Pancreas (tissue), 10 donors: ENCODE measurements around the gene KAZN. TPM values are rescaled to one million over a fixed set of nuclear protein-coding genes. Genes with fewer than 3 reads are reported as not detected.

Source experiments
- ATAC-seq, 4 donors: fragments of 200-7000 bp; cut with Tn5 transposase; one replicate each; pipeline versions ENCODE4 v1.8.0 to v1.9.1; 2020; ENCODE audit warnings: mild to moderate bottlenecking in 4 of 4, moderate library complexity in 4 of 4
- DNase-seq, 6 donors: peaks; one replicate each; pipeline ENCODE4 v3.0.0-alpha.2; 2020
- FAIRE-seq: peaks from 2 replicates; lab custom pipeline; 2012; peaks lifted over from hg19 to GRCh38; lab: Jason Lieb, UNC
- H3K27ac ChIP-seq, 4 donors: fragments of 200-600 bp; sonication (generic); 1 replicate in 3 of 4; 2 replicates in 1 of 4; pipeline versions ENCODE4 v1.5.0 to v1.8.0; 2020
- H3K27me3 ChIP-seq, 4 donors: fragments of 200-600 bp; one replicate each; pipeline ENCODE4 v1.8.0; 2021
- H3K36me3 ChIP-seq, 3 donors: fragments of 200-600 bp; sonication (generic) in 1 of 3; one replicate each; pipeline versions ENCODE4 v1.5.0 to v1.8.0; 2020 to 2021
- H3K4me1 ChIP-seq, 3 donors: fragments of 200-600 bp; one replicate each; pipeline ENCODE4 v1.8.0; 2021
- H3K4me3 ChIP-seq, 4 donors: fragments of 200-600 bp; sonication (generic) in 2 of 4; one replicate each; pipeline versions ENCODE4 v1.5.0 to v1.8.0; 2020 to 2021
- H3K9me3 ChIP-seq, 4 donors: fragments of 200-600 bp; one replicate each; pipeline ENCODE4 v1.8.0; 2021
- WGBS, 2 donors: extraction: QIAGEN DNeasy Blood & Tissue Kit; methylation state at CpG; one replicate each; pipeline ENCODE4 v1.1.7; 2013; 5-methylcytosine and 5-hydroxymethylcytosine counted together
- intact Hi-C, 3 donors: fragments of 100-400 bp; cut with DNase I; formaldehyde crosslinking; loops; one replicate each; pipeline versions ENCODE4 v1.11.1 to v1.14.2; 2022
- polyA plus RNA-seq, 2 donors: library from polyadenylated mRNA; stranded (reverse); fragments of 200-250 nt; gene quantifications; one replicate each; pipeline ENCODE4 v1.2.3, GENCODE V29; 2013
- total RNA-seq, 6 donors: library from RNA; stranded (reverse); fragmentation: NEBNext Ultra II Directional in 4 of 6; extraction: Animal tissue kit (Norgen Biotek cat#: 25700) in 4 of 6; gene quantifications; one replicate each; pipeline versions ENCODE4 v1.2.1 to v1.2.4, GENCODE V29; 2021 to 2023
- TF ChIP-seq, protein P1 (sequence below), 4 donors: fragments of 200-600 bp; sonication (generic) in 3 of 4; IDR thresholded peaks; one replicate each; pipeline versions ENCODE4 v1.5.0 to v1.8.0; 2021; ENCODE audit warnings: antibody characterized with exemption in 4 of 4
- donor health status: healthy with polysubstance abuse.
- donor health status: DM: no; HTN: no; CAD: no; lungs with moderate emphysema.
- donor health status: DM: no; HTN: no; CAD: no.
- donor health status: control.
- donor health status: control.
- donor health status: Bipolar disorder and iron deficiency.
- donor health status: DM: yes; HTN: yes; CAD: no.
- donor health status: DM: no; HTN: no; CAD: no.
- donor health status: DM: no; HTN: no; CAD: no.
- donor health status: DM: yes; HTN: yes; CAD: no.

The KAZN gene
- total and polyA plus RNA-seq, 8 donors: 2.4 to 6.0 (median 4.1) TPM

DNA sequence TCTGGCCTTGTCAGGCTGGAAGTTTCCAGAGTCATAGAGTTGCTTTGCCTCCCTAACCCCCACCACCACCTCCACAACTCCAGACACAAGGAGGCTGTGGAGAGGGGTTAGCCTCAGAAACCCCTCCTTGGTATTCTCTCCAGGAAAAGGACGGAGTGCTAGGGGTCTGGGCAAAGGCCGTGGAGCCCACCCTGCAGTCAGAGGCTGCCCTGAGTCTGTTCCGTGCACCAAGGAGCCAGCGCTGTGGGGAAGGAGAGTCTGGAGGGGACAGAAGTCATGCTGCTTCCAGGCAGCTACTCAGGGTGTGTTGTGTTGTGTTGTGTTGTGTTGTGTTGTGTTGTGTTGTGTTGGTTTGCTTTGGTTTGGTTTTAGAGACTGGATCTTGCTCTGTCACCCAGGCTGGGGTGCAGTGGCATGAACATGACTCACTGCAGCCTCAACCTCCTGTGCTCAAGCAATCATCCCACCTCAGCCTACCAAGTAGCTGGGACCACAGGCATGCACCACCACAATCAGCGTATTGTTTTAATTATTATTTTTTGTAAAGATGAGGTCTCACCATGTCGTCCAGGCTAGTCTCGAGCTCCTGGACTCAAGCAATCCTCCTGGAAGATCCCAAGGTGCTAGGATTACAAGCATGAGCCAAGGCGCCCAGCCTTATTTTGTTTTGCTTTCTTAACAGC lies 432.9 kb downstream of the KAZN start:
- Histone ChIP-seq H3K4me1 (no peaks in the 10 kb centered on the region), H3K4me3 (no peak overlapping the region), H3K27me3 (no peaks in the 10 kb centered on the region), H3K36me3 (no peaks in the 10 kb centered on the region), H3K9me3 (no peaks in the 10 kb centered on the region), H3K27ac (no peak overlapping the region)
- 94 to 95% methylated on average over 8 of the region's 8 CpGs for WGBS, 2 donors
- no peak for DNase-seq
- TF ChIP-seq, protein P1, sequence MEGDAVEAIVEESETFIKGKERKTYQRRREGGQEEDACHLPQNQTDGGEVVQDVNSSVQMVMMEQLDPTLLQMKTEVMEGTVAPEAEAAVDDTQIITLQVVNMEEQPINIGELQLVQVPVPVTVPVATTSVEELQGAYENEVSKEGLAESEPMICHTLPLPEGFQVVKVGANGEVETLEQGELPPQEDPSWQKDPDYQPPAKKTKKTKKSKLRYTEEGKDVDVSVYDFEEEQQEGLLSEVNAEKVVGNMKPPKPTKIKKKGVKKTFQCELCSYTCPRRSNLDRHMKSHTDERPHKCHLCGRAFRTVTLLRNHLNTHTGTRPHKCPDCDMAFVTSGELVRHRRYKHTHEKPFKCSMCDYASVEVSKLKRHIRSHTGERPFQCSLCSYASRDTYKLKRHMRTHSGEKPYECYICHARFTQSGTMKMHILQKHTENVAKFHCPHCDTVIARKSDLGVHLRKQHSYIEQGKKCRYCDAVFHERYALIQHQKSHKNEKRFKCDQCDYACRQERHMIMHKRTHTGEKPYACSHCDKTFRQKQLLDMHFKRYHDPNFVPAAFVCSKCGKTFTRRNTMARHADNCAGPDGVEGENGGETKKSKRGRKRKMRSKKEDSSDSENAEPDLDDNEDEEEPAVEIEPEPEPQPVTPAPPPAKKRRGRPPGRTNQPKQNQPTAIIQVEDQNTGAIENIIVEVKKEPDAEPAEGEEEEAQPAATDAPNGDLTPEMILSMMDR (IDR thresholded peaks at IDR 0.05): no peak
- no peak for FAIRE-seq
- ATAC-seq: no peak
- intact Hi-C loops: no loop called here

GRCh38 chr1:15033264-15033663 lies 434.8 kb downstream of the KAZN start:
- DNase-seq (no peak), ATAC-seq (no peak), FAIRE-seq (no peak)
- H3K9me3 ChIP-seq: no peaks in the 10 kb centered on the region
- H3K4me1 ChIP-seq: no peaks in the 10 kb centered on the region
- intact Hi-C loops: no loop called here
- no peaks in the 10 kb centered on the region for H3K36me3 ChIP-seq
- H3K27me3 ChIP-seq: no peaks in the 10 kb centered on the region
- H3K27ac ChIP-seq: no peak overlapping the region
- no peak overlapping the region for H3K4me3 ChIP-seq
- 55 to 74% methylated on average over 4 of the region's 4 CpGs for WGBS, 2 donors
- TF ChIP-seq, protein P1 (IDR thresholded peaks at IDR 0.05): no peak

DNA sequence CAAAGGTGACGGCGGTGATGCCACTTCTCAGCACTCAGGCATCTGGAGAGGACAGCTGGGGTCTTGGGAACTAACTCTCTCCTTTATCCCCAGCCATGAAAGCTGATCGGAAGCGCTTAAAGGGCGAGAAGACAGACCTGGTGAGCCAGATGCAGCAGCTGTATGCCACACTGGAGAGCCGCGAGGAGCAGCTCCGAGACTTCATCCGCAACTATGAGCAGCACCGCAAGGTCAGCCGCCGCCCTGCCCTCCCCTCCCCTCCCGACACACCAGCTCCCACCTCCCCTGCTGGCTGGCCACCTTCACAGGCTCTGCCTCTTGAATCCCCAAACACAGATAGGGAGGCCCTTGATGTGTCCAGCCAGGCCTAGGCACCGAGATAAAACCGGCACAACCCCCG lies 436.2 kb downstream of the KAZN start:
- H3K4me3 ChIP-seq: no peak overlapping the region
- no peaks in the 10 kb centered on the region for H3K27me3 ChIP-seq
- H3K4me1 ChIP-seq: no peaks in the 10 kb centered on the region
- FAIRE-seq: no peak
- H3K27ac ChIP-seq: no peak overlapping the region
- WGBS, 2 donors: 92 to 93% methylated on average over 16 of the region's 16 CpGs
- ATAC-seq: no peak
- TF ChIP-seq, protein P1 (IDR thresholded peaks at IDR 0.05): no peak
- H3K9me3 ChIP-seq: no peaks in the 10 kb centered on the region
- no peak for DNase-seq
- H3K36me3 ChIP-seq: no peaks in the 10 kb centered on the region
- intact Hi-C loops: no loop called here

GRCh38 chr1:15035236-15035635 lies 436.8 kb downstream of the KAZN start:
- 95 to 98% methylated on average over 3 of the region's 3 CpGs for WGBS, 2 donors
- Histone ChIP-seq H3K4me3 (no peak overlapping the region), H3K9me3 (no peaks in the 10 kb centered on the region), H3K27ac (no peak overlapping the region), H3K36me3 (no peaks in the 10 kb centered on the region), H3K4me1 (no peaks in the 10 kb centered on the region), H3K27me3 (no peaks in the 10 kb centered on the region)
- no peak for FAIRE-seq
- DNase-seq: no peak
- TF ChIP-seq, protein P1 (IDR thresholded peaks at IDR 0.05): no peak
- no peak for ATAC-seq
- intact Hi-C loops: no loop called here

- FAIRE-seq: no peak
Measured at GRCh38 chr1:15036101-15036500, 437.6 kb downstream of the KAZN start.

More at GRCh38 chr1:15036101-15036500, 437.6 kb downstream of the KAZN start:
- Histone ChIP-seq H3K27ac (no peak overlapping the region), H3K27me3 (no peaks in the 10 kb centered on the region), H3K36me3 (no peaks in the 10 kb centered on the region), H3K4me3 (no peak overlapping the region), H3K4me1 (no peaks in the 10 kb centered on the region), H3K9me3 (no peaks in the 10 kb centered on the region)
- 74 to 83% methylated on average over 6 to 10 of the region's 10 CpGs for WGBS, 2 donors
- intact Hi-C loops: no loop called here
- no peak for ATAC-seq
- TF ChIP-seq, protein P1 (IDR thresholded peaks at IDR 0.05): no peak
- no peak for DNase-seq
